GM12874 (cell line): Measurements from ENCODE around the gene MED9.

Source experiments
- CTCF ChIP-seq: IDR thresholded peaks from 2 replicates; pipeline ENCODE4 v1.5.1; 2011; ENCODE audit warnings: low read depth, mild to moderate bottlenecking, control low read depth, low read length, moderate library complexity; ENCODE audit not compliant: insufficient read depth

Gene MED9, protein sequence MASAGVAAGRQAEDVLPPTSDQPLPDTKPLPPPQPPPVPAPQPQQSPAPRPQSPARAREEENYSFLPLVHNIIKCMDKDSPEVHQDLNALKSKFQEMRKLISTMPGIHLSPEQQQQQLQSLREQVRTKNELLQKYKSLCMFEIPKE

DNA sequence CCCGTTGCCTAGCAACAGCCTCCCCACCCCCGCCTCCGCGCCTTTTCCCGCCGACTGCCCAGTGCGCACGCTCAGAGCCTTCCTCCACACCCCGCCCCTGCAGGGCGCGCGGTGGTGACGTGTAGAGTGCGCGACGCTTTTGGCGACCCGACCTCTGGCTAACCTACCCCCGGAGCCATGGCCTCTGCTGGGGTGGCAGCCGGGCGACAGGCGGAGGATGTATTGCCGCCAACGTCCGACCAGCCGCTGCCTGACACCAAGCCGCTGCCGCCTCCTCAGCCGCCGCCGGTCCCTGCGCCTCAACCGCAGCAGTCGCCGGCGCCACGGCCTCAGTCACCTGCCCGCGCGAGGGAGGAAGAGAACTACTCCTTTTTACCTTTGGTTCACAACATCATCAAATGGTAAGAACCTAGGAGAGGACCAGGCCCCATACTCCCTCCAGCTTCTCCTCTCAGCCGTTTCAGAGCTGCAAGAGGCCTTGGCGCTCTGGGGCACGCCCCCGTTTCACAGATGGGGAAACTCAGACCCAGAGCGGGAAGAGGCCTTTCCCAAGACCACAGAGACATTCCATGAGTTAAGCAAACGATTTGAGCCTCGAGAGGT is at the start of gene MED9:
TSS of gene MED9 (plus strand) at position 136 of the 603 bp plus-strand sequence. CDS start at position 178, 42 bp downstream.
- no peak for TF ChIP-seq CTCF

GRCh38 chr17:17429222-17429621 is 47.6 kb upstream of the MED9 start:
- no peak for TF ChIP-seq CTCF

DNA sequence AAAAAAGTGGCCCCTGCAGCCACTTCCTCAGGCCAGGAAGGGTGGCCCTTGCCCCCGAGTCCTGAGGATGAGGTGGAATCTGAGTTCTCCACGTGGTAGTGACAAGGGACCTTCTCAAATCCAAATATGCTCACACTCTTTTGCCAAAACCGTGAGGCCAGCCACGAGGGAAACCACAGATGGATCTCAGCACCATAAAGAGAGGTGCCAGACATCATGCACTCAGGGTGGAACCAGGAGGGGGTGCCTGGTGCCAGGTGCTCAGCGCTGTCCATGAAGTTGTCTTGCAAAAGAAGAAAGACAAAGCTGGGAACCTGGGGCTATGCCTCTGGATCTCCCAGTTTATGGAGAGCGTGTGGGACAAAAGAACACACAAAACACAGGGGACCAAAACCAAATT is 45.2 kb upstream of the MED9 start:
- TF ChIP-seq CTCF: no peak

- no peak for TF ChIP-seq CTCF
Observed at GRCh38 chr17:17433000-17433703, 43.6 kb upstream of the MED9 start.

DNA sequence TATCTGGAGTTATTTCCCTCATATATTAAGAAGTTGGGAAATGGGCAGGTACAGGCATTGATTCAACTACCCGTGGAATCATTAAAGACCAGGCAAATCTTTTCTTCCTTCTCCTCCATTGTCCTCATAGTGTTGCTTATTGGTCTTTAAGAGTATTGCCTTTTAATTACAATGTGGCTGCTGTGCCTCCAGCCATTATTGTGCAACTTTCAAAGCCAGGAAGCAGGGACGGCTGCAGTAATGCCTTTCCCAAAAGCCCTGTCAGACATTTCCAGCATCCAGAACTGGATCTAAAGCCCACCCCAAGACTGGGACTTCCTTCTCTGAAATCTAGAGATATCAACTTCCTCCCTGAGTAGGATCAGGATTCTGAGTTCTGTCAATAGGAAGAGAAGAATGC is 42.3 kb upstream of the MED9 start:
- TF ChIP-seq CTCF: no peak

GRCh38 chr17:17435323-17435722 is 41.5 kb upstream of the MED9 start:
- no peak for TF ChIP-seq CTCF

DNA sequence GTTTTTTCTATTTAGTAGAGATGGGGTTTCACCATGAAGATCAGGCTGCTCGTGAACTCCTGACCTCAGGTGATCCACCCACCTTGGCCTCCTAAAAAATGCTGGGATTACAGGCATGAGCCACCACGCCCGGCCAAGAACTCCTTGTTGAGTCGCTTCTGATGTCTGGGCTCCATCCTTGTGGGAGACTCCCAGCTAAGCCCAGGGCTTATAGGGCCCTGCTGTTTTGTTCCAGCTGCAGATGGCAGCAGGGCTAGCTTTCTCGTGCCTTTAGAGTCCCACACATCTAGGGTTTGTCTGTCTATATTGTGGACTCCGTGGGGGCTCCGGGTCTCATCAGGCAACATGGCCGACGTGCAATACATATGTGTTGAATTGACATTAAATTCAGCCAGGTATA is 39.3 kb upstream of the MED9 start:
- no peak for TF ChIP-seq CTCF
